TTC549 (cell line): ENCODE measurements around the gene RERE.
"Not testable (repeated sequence)": the region's sequence is repeated elsewhere in the genome, so short reads cannot be mapped to it uniquely, and the experiment has no call there.

Experiments used
- FAIRE-seq: peaks from 2 replicates; lab custom pipeline; 2012; peaks lifted over from hg19 to GRCh38; lab: Jason Lieb, UNC

Gene RERE

DNA sequence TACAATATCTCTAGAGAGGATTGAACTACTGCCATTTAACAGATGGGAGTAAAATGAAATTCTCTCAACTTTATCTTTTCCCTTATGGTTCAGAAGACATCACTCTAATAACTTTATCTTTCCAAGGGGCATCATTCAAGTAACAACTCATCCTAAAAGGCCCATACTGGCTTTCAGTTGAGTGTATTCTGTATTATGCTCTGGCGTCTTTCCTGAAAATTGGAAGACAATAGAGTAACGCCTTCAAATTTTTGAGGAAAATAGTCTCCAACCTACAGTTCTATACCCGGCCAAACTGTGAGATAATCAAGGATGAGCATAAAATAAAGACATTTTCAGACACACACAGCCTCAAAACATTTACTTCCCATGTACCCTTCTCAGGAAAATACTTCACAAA lies 103.3 kb downstream of the RERE start:
- no peak for FAIRE-seq

DNA sequence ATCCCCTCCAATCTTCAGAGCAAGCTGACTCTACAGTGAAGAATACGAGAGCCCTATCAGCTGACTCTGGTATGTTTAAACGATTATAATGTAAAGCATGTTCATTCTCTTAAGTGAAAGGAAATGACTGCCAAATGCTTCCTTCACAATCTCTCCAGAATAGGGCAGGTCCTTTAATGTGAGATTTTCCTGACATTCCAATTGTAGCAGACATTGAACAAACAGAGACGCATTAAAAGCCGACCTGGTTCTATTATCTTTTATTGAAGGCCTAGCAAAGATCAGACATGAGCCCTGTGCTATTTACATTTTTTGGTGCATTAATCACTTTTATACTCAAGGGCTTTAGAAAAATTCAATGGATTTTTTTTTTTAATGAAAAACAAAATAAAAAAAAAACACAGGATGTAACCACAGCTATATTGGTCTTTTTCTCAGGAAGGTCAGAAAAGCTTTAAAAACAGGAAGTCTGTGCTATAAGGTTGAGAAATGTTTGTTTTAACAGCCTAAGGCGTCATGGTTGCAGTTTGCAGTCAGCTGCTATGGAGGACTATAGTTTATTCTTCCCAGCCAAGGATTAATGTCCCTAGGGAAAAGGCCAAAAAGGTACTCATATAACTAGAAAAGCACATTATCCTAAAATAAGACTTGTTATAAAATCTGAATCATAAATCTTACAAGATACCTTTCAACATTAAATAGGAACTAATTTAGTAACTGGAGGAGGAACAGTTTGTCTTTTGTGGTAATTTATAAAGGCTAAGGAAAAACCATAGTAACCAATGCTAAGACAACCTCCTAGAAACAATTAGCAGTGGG lies 104.8 kb downstream of the RERE start:
- no peak for FAIRE-seq

- peak; percentile 98 for FAIRE-seq
Measured at GRCh38 chr1:8711873-8712412, 105.5 kb downstream of the RERE start.

GRCh38 chr1:8711151-8711550 lies 106.3 kb downstream of the RERE start:
- FAIRE-seq: no peak

- no peak for FAIRE-seq
Measured at GRCh38 chr1:8708259-8708658, 109.2 kb downstream of the RERE start.

DNA sequence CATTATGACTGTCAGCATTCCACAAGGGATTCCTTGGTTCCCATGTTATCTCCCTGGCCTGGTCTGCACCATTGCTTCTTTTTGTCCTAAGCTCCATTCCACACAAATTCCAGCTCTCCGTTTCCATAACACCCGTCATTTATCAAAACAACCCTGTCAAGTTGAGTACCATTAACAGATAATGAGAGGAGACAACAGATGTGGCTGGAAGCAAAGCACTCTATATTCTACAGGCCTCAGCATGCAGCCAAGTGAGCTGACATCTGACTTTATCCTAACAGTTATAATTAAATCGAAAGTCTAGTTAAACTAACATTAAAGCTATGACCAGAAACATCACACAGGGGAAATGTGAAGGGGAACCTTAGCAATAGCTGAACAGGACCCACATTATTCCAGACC lies 110.4 kb downstream of the RERE start:
- peak; percentile 58 for FAIRE-seq

DNA sequence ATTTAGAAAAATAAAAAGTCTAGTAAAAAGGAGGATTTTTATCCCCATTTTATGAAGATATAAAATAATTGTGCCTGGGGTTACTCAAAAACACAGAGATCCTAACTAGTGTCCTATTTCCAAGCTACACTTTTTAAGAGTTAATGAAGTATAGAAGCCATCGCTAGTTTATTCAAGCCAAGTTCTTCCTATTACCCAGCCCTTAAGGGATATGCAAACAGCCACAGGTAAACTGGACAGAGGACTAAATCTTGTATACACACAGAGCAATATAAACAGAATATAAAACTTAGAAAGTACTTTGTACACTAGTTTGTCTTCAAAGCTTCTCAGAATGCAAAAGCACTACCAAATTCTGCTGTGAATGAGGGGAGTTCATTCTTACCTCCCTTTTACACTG lies 111.1 kb downstream of the RERE start:
- FAIRE-seq: no peak

DNA sequence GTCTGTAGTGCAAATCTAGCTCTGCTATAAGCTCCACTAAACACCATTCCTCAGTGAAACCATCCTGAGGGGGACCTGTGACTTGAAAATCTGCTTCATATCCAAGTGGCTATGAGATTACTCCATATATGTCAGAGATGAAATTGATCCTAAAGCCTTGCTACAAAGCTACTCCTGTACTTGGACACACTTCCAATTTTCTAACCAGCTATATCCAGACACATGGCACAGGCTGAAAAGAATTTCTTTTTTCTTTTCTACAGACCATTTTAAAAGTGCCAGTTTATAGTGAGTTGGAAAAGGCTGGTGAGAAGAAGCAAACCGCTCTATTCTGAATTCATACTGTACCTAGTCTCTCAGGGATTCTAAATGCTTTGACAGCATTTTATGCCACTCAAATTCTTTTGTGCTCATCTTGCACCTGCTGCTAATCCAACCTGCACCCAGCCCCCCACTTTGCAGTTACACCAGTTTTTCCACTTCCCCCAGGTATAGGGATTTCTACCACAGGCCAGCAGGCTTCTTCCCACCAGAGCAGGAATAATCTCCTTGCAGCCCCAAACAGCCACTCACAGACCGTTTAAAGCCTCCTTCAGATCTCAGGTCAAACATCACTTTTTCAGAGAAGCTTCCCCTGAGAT lies 112.5 kb downstream of the RERE start:
- FAIRE-seq: no peak

- FAIRE-seq: no peak
Measured at GRCh38 chr1:8702850-8703810, 114.3 kb downstream of the RERE start.

- no peak for FAIRE-seq
Measured at GRCh38 chr1:8702472-8702849, 115.0 kb downstream of the RERE start.

DNA sequence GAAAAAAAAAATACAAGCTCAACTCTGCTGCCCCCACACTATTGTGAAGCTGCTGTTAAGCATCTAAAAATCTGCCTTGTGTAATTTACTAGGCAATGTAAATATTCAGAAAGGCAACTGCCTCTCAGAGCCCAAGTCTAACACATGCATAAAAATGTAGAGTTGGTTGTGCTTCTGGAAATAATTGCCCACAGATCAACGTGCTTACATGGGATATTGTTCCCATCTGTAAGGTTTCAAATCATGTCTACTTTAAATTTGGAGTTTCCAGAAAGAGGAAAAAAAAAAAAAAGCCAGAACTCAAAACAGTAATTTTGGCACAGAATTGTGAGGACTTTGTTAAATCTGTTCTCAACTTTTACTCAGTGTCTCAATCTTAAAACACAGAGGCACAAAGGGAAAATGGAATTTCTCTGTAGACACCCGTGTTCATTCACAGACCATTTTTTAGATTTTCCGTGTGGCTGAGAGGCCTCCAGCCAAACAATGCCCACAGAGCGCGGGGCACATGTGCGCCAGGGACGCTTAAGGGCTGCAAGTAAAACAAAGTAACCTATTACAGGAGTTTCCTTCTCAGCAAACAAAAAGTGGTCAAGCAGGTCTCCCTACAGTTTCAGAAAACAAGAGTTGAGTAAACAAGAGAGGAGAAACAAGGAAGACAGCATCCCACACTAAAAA lies 115.5 kb downstream of the RERE start:
- FAIRE-seq: no peak

DNA sequence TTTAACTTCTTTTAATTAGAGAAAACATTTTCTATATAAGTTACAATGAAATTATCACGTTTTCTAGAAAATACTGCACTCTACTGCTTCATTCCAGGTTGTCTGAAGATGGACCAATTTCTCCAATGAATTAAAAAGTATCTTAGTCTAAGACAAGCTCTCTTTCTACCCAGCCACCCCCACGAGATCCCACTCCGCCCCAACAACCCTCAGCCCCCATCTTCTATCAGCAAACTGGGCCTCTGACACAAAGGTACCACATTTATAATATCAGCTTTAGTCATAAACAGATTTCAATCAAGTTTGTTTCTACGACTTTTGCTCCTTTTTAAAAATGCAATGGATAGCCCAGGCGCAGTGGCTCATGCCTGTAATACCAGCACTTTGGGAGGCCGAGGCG lies 117.8 kb downstream of the RERE start:
- no peak for FAIRE-seq

DNA sequence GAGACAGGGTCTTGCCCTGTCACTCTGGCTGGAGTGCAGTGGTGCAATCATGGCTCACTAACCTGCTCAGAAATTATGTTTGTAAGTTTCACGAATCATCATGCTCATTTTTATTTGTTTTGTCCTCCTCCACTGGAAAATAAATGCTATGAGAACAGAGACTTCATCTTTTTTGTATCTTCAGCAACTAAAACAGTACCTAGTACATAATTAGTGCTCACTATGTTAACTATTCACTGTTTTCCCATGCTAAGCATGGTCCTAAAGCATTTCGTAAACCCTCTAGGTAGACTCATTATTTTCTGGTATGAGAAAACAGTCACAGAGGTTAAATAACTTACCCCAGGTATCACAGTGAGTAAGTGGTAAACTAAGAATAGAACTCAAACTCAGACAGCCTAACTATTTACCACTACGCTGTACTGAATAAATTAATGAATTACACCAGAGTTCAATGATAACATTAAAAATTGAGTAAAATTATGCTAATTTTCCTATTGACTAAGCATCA lies 118.4 kb downstream of the RERE start:
- no peak for FAIRE-seq

- FAIRE-seq: no peak
Measured at GRCh38 chr1:8698012-8698630, 119.3 kb downstream of the RERE start.

GRCh38 chr1:8695442-8695841 lies 122.0 kb downstream of the RERE start:
- FAIRE-seq: not testable (repeated sequence)

DNA sequence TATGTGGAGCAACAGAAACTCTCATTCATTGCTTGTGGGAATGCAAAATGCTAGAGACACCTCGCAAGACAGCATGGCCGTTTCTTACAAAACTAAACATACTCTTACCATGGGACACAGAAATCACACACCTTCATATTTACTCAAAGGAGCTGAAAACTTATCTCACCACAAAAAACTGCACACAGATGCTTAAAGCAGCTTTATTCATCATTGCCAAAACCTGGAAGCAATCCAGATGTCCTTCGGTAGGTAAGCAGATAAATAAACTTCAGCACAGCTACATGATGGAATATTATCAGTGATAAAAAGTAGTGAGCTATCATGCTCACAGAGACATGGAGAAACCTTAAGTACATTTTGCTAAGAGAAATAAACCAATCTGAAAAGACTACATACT lies 124.3 kb downstream of the RERE start:
- FAIRE-seq: no peak

- FAIRE-seq: no peak
Measured at GRCh38 chr1:8691662-8692061, 125.8 kb downstream of the RERE start.

GRCh38 chr1:8690253-8690525 lies 127.3 kb downstream of the RERE start:
- no peak for FAIRE-seq

DNA sequence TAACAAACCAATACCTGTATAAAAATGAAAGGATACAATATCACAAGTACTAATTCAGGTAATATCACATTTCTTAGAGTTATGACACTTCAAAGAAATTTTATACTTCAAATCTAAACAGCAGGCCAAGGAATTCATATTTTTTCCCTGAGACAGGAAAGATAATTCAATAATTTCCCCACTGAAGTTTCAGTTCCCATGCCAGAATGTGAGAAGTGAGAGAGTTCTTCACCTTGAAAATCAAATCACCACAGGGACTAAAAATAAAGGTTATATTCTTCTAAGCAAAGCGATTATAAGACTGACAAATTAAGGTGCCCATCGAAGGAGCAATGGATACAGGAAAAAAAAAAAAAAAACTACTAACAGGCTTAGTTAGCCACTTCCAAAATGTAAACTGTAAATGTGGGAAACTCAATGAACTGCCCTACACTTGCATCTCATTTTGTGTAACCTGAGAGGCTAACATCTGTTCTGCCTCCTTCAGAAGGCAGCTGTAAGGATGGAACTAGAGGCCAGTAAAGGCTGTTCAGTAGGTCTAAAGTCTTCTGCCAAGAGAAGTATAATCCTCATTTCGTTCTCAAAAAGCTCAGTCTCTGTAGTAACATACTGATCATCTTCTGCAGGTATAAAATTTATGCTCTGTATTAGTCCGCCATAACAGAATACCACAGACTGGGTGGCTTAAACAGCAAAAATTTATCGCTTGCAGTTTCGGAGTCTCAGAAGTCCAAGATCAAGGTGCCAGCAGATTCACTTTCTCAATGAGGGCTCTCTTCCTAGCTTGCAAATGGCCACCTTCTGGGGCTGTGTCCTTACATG lies 127.8 kb downstream of the RERE start:
- FAIRE-seq: no peak

DNA sequence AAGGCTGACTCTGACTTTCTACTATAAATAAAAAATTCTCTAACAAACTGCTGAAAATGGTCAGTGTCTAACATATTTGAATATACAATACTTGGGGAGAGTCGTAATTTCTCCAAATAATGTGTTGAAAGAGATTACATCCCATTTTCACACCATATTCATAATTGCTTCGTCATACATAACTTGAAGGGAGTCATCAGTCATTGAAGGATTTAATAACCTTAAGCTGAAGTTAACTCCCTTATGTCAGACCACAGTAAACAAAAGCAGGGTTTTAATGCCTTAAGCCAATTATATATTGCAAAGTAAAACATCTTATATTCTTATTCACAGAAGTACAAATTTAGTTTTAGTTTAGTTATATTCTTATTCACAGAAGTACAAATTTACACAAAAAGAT lies 129.9 kb downstream of the RERE start:
- FAIRE-seq: no peak

GRCh38 chr1:8687039-8687438 lies 130.4 kb downstream of the RERE start:
- FAIRE-seq: no peak
